ENCODE measurements around the gene GPR157.

Gene GPR157

DNA sequence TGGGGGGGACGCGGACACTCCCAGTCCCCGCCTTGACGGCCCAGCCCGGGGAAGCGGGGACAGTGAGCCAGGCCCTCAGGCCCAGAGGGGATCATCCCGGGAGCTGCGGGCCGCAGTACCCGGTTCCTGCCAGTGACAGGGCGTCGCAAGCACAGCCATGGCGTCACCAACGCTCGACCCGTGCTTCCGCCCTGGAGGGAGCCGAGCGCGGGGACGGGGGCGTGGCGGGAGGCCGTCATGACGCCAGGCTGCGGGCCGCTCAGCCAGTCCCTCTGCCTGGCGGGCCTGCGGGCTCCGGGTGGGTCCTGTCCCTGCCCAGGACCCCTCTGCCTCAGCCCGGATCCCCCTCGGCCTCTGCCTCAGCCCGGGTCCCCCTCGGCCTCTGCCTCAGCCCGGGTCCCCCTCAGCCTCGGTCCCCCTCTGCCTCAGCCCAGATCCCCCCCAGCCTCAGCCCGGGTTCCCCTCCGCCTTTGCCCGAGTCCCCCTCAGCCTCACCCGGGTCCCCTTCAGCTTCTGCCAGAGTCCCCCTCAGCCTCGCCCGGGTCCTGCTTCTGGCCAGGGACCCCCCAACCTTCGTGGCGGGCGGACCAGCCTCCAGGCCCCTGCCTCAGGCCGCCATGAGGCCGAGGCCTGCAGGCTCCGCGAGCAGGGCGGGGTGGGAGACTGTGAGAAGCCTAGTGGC lies 57.2 kb downstream of the GPR157 start:
- no peak for ATAC-seq
- TF ChIP-seq ZFP3 (CRISPR knock-in tag; IDR thresholded peaks at IDR 0.05) (no peak), ZNF70 (CRISPR knock-in tag; IDR thresholded peaks at IDR 0.05) (no peak), TSHZ2 (CRISPR knock-in tag; IDR thresholded peaks at IDR 0.05) (no peak), RARB (CRISPR knock-in tag; IDR thresholded peaks at IDR 0.05) (no peak), BACH2 (CRISPR knock-in tag; IDR thresholded peaks at IDR 0.05; ENCODE audit: borderline replicate concordance) (no peak), PPARA (CRISPR knock-in tag; IDR thresholded peaks at IDR 0.05; ENCODE audit: borderline replicate concordance) (no peak)

GRCh38 chr1:9070486-9070885 lies 58.4 kb downstream of the GPR157 start:
- ATAC-seq: no peak

More at GRCh38 chr1:9070486-9070885, 58.4 kb downstream of the GPR157 start:
- no peak for TF ChIP-seq GLIS3 (CRISPR knock-in tag; IDR thresholded peaks at IDR 0.05)
- no peak for TF ChIP-seq BACH2 (CRISPR knock-in tag; IDR thresholded peaks at IDR 0.05; ENCODE audit: borderline replicate concordance)
- TF ChIP-seq POU6F1 (CRISPR knock-in tag; IDR thresholded peaks at IDR 0.05; ENCODE audit: borderline replicate concordance, low read depth): no peak
- TF ChIP-seq ZC3H10 (CRISPR knock-in tag; IDR thresholded peaks at IDR 0.05): no peak
- TF ChIP-seq ISL1 (CRISPR knock-in tag; IDR thresholded peaks at IDR 0.05): no peak
- TF ChIP-seq TSHZ2 (CRISPR knock-in tag; IDR thresholded peaks at IDR 0.05): no peak
- no peak for TF ChIP-seq CSRNP3 (CRISPR knock-in tag; IDR thresholded peaks at IDR 0.05)
- no peak for TF ChIP-seq RARB (CRISPR knock-in tag; IDR thresholded peaks at IDR 0.05)
- TF ChIP-seq ZFP30 (CRISPR knock-in tag; IDR thresholded peaks at IDR 0.05): no peak
- TF ChIP-seq SNAI2 (CRISPR knock-in tag; IDR thresholded peaks at IDR 0.05): no peak
- no peak for TF ChIP-seq CSDC2 (CRISPR knock-in tag; IDR thresholded peaks at IDR 0.05)
- no peak for TF ChIP-seq ESRRG (CRISPR knock-in tag; IDR thresholded peaks at IDR 0.05)
- no peak for TF ChIP-seq ZNF8 (CRISPR knock-in tag; IDR thresholded peaks at IDR 0.05)
- no peak for TF ChIP-seq CREB5 (CRISPR knock-in tag; IDR thresholded peaks at IDR 0.05; ENCODE audit: low read depth)
- TF ChIP-seq, protein P1, sequence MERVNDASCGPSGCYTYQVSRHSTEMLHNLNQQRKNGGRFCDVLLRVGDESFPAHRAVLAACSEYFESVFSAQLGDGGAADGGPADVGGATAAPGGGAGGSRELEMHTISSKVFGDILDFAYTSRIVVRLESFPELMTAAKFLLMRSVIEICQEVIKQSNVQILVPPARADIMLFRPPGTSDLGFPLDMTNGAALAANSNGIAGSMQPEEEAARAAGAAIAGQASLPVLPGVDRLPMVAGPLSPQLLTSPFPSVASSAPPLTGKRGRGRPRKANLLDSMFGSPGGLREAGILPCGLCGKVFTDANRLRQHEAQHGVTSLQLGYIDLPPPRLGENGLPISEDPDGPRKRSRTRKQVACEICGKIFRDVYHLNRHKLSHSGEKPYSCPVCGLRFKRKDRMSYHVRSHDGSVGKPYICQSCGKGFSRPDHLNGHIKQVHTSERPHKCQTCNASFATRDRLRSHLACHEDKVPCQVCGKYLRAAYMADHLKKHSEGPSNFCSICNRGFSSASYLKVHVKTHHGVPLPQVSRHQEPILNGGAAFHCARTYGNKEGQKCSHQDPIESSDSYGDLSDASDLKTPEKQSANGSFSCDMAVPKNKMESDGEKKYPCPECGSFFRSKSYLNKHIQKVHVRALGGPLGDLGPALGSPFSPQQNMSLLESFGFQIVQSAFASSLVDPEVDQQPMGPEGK (CRISPR knock-in tag; IDR thresholded peaks at IDR 0.05; ENCODE audit: borderline replicate concordance): no peak
